HG03521 (cell line): Measurements from ENCODE around the gene EFHC2.
A peak's percentile ranks its signal among the peaks of the same experiment; 100 is the strongest.
"Not testable (repeated sequence)": the region's sequence is repeated elsewhere in the genome, so short reads cannot be mapped to it uniquely, and the experiment has no call there.

ENCODE experiments used
- ATAC-seq: cut with Tn5 transposase; IDR thresholded peaks from one replicate; pipeline ENCODE4 v1.9.1; 2021; ENCODE audit warnings: mild to moderate bottlenecking, moderate library complexity; ENCODE audit not compliant: unreplicated experiment

Gene EFHC2

DNA sequence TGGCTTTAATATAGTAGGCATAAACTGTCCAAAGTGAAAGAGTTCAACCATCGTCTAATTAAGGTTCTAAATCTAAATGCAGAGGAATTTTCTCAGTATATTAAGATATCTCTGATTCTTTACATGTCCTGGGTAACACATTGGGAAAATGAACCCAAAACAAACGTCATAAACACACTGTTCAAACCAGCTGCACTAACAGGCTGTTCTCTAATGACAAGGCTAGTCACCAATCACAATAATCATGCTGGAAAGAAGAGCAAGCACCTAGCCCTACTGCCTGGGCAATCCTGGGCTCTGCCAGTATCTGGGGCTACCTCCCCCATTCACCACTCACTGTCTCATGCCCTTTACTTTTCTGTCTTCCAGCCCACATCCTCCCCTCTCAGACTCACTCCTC lies 107.9 kb downstream of the EFHC2 start:
- ATAC-seq, result no peak

DNA sequence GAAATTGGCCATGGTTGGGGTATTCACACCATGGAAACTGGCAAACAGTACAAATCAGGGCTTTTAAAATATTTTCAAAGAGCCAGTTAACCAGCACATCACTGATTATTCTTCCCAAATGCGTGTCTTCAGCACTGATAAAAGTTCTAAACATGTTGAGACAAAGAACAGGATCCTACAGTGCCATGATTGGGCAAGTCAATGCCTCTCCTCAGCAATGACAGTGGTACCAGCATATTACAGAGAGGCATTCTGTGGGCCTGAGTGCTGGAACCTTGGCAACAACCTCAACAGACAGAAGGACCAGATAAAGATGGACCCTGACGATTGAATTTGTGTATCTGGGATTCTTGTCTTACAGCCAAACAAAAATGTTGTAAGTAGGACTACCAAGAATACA lies 108.9 kb downstream of the EFHC2 start:
- no peak for ATAC-seq

DNA sequence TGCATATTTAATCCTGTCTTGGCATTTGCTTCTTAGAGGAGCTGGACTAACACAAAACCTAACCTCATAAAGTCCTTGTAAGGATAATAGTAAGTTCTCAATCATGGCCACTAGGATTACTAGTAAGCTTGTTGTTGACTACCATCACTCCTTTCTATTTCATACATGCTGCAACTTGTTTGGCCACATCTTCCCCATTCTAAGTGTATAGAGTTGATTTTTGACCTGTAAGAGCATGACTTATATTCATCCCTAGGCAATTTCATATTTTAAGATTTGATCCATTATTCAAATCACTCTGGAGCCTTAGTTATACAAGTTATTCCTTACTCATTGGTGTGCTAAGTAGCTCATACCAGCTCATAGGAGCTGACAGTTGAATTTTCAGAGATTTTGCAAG lies 109.4 kb downstream of the EFHC2 start:
- no peak for ATAC-seq

GRCh38 chrX:44232081-44232480 lies 111.4 kb downstream of the EFHC2 start:
- no peak for ATAC-seq

DNA sequence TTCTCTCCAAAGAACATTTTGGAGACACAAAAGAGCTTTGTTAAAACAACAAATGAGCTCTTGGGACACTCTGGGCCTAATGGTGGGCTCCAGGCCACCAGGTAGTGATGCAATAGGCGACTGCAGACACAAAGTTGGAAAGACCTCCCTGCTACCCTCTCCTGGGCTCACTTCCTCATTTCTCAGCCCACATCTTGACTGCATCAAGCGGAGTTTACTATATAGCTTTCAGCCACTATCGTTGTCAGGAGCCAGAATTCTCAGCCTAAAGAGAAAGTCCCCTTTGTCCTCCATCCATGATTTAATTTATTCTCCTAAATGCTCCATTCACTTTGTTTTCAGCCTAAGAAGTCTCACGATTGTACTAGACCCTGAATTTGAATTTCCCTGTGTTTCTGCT lies 114.9 kb downstream of the EFHC2 start:
- ATAC-seq, result peak; percentile 64

GRCh38 chrX:44227991-44228390 lies 115.5 kb downstream of the EFHC2 start:
- ATAC-seq, result no peak

GRCh38 chrX:44225667-44226066 lies 117.8 kb downstream of the EFHC2 start:
- ATAC-seq, result no peak

- no peak for ATAC-seq
These were observed 118.7 kb downstream of the EFHC2 start for GRCh38 chrX:44224760-44225159.

DNA sequence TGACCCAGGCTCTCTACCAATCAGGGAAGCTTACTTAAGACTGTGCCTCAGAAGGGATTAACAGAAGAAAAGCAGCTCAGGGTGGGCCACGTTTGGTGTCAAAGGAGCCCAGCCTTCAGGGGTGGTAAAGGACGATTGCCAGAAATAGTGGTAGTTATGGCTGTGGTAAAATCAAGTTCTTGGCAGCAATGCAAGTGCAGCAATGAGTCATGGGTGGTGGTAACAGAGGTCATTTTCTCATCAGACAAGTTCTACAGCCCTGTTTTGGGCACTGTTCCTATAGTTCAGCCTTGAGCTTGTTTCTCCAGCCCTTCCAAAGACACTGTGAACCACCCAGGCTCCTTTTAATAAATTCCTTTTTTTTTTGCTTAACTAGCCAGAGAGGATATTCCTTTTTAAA lies 120.3 kb downstream of the EFHC2 start:
- no peak for ATAC-seq

GRCh38 chrX:44218465-44218864 lies 125.0 kb downstream of the EFHC2 start:
- no peak for ATAC-seq

GRCh38 chrX:44216171-44216570 lies 127.3 kb downstream of the EFHC2 start:
- no peak for ATAC-seq

DNA sequence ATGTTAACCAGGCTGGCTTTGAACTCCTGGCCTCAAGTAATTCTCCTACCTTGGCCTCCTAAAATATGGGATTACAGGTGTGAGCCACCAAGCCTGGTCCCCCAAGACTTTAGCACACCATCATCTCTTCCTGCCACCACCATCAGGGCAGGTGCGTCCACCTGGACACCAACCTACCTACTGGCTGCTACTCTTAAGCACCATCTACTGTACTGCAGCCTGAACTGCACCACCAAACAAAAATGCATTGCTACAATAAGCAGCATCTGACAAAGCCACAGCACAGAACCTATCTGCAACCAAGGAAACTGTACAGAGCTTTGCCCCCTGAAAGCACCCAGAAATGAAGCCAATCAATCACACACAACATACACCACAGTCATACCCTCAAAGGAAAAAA lies 139.7 kb downstream of the EFHC2 start:
- ATAC-seq, result no peak

- ATAC-seq, result no peak
These were observed 140.9 kb downstream of the EFHC2 start for GRCh38 chrX:44202596-44202995.

- no peak for ATAC-seq
These were observed 154.4 kb downstream of the EFHC2 start for GRCh38 chrX:44189116-44189515.

DNA sequence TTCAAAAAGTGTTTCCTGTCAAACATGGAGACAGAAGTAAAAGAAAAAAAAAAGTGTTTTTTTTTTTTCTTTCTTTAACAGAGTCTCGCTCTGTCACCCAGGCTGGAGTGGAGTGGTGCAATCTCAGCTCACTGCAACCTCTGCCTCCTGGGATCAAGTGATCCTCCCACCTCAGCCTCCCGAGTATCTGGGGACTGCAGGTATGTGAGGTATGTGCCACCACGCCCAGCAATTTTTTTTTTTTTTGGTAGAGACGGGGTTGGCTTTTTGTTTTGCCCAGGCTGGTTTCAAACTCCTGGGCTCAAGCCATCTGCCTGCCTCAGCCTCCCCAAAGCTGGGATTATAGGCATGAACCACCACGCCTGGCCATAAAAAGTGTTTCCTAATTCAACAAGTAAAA lies 155.6 kb downstream of the EFHC2 start:
- not testable (repeated sequence) for ATAC-seq

DNA sequence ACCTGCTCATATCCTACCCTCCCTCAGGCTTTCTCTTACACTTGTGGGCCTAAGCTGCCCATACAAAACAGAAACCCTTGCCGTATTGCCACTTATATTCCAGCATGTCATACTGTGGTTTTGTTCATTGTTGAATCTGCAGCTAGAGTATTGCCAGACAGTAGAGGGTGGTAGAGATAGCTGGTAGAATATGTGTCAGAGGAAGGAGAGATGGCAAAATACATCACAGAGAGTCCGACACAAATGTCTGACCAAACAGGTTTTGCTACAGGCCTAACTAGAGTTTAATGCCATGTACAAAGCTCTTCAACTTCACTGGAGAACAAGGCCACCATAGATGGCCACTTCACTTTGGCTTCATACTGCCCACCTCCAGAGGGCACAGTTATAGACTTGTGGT lies 160.1 kb downstream of the EFHC2 start:
- no peak for ATAC-seq

GRCh38 chrX:44178274-44179053 lies 165.0 kb downstream of the EFHC2 start:
- no peak for ATAC-seq

DNA sequence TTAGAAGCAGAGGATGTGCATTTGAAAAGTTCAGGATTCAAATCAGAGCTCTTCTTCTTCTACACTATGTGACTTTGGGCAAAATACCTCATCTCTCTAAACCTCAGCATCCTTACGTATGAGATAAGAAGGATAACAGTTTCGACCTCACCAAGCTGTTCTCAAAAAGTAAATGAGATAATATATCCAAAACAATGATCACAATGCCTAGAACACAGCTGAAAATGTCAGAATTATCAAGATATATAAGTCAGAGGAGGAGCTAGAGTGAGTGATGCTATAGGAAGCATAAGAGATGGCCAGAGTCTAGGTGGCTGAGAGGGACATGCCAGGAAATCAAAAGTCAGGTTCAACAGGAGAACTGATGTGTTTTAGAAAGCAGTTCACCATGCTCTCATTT lies 168.0 kb downstream of the EFHC2 start:
- no peak for ATAC-seq

- ATAC-seq, result no peak
These were observed 169.4 kb downstream of the EFHC2 start for GRCh38 chrX:44174061-44174460.

- no peak for ATAC-seq
These were observed 170.3 kb downstream of the EFHC2 start for GRCh38 chrX:44173219-44173618.

- no peak for ATAC-seq
These were observed 176.4 kb downstream of the EFHC2 start for GRCh38 chrX:44167116-44167515.

DNA sequence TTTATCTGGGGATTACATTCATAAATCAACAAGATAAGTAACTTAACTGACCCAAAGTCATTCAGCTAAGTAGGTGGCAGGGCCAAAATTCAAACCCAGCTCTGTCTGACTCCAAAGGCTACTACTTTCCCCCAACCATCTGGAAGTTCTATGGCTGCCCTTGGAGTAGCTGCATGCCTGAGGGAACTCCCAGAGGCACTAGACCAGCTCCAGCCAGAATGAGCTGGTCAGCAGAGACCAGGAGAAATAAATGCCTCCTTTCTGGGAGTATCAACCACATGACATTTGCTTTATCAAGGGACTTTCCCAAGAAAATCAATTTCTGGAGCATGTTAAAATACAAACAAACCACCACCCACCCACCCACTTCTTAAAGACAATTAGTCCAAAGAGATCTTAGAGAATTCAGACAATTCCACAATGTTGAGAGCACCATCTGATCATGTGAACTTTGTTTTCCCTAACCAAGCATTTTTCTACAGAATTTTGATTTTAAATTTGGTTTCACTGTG lies 180.5 kb downstream of the EFHC2 start:
- ATAC-seq, result no peak

DNA sequence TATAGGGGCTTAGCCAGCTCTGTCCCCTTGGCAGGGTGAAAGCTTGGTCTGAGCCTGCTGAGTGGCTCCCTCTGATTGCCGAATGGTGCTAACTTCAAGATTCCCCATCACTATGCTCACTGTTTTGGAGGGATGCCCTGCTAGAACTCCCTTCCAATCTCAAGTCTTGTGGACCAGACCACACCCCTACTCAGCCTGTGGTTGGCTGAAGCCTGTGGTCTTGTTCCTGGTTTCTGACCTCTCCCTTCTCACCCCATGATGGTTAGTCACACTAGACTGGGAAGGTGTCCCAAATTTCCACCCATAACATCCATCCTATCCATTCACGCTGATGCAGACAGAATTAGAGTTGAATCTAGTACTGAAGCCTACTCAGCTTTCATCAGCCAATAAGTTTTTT lies 185.6 kb downstream of the EFHC2 start:
- ATAC-seq, result no peak
